WTC11 (cell line): ENCODE measurements around the gene FAM199X. TPM values are rescaled to one million over a fixed set of nuclear protein-coding genes. Genes with fewer than 3 reads are reported as not detected.

Experiments used
- ATAC-seq: fragments of 200-7000 bp; cut with Tn5 transposase; 2 replicates; pipeline ENCODE4 v1.10.0; 2021; ENCODE audit warnings: mild to moderate bottlenecking, moderate library complexity
- CTCF ChIA-PET: fragments of 300-600 bp; sonication (Branson Sonifier 250); formaldehyde crosslinking; loops from one replicate; lab custom pipeline; 2021; ENCODE audit warnings: antibody characterized with exemption; lab: Charles Lee
- POLR2A ChIA-PET: fragments of 350-600 bp; sonication (Branson Sonifier 250); formaldehyde crosslinking; loops from one replicate; lab custom pipeline; 2021; ENCODE audit warnings: antibody characterized with exemption; lab: Charles Lee
- DNase-seq: peaks from one replicate; pipeline ENCODE4 v3.0.0; 2021; ENCODE audit warnings: low spot score
- H3K27ac Mint-ChIP-seq: 2 replicates; pipeline ENCODE4 v1.8.0; 2021; ENCODE audit warnings: mixed read lengths
- H3K27me3 Mint-ChIP-seq: 2 replicates; pipeline ENCODE4 v1.8.0; 2021; ENCODE audit warnings: low read depth, mild to moderate bottlenecking, moderate library complexity, mixed read lengths
- H3K36me3 Mint-ChIP-seq: 2 replicates; pipeline ENCODE4 v1.8.0; 2021; ENCODE audit warnings: mixed read lengths
- H3K4me1 Mint-ChIP-seq: 2 replicates; pipeline ENCODE4 v1.8.0; 2022; ENCODE audit warnings: mixed read lengths
- H3K4me3 Mint-ChIP-seq: 2 replicates; pipeline ENCODE4 v1.8.0; 2021; ENCODE audit warnings: mild to moderate bottlenecking, moderate library complexity, mixed read lengths
- H3K9me3 Mint-ChIP-seq: 2 replicates; pipeline ENCODE4 v1.8.0; 2021; ENCODE audit warnings: mixed read lengths
- ATF1 ChIP-seq: sonication (generic); formaldehyde crosslinking; IDR thresholded peaks from 2 replicates; pipeline ENCODE4 v1.8.1; 2023; ENCODE audit warnings: mild to moderate bottlenecking, moderate library complexity, missing genetic modification reagents
- ETV6 ChIP-seq: sonication (generic); formaldehyde crosslinking; IDR thresholded peaks from 2 replicates; pipeline ENCODE4 v1.8.1; 2022; ENCODE audit warnings: mild to moderate bottlenecking, missing genetic modification reagents
- FOXP1 ChIP-seq: sonication (generic); formaldehyde crosslinking; IDR thresholded peaks from 2 replicates; pipeline ENCODE4 v1.8.0; 2022; ENCODE audit warnings: missing genetic modification reagents, mild to moderate bottlenecking, moderate library complexity, borderline replicate concordance
- GTF2I ChIP-seq: fragments of 250-450 bp; sonication (Bioruptor Pico); conservative IDR thresholded peaks from 2 replicates; pipeline ENCODE4 v1.4.0; 2021; ENCODE audit warnings: mild to moderate bottlenecking
- JUN ChIP-seq: sonication (generic); formaldehyde crosslinking; IDR thresholded peaks from 2 replicates; pipeline ENCODE4 v1.8.0; 2023; ENCODE audit warnings: mild to moderate bottlenecking, missing genetic modification reagents
- NFYB ChIP-seq: sonication (generic); formaldehyde crosslinking; conservative IDR thresholded peaks from 2 replicates; pipeline ENCODE4 v1.8.0; 2022; ENCODE audit warnings: low read depth, missing genetic modification reagents
- NR1H2 ChIP-seq: sonication (generic); formaldehyde crosslinking; IDR thresholded peaks from 2 replicates; pipeline ENCODE4 v1.9.0; 2021; ENCODE audit warnings: mild to moderate bottlenecking, moderate library complexity, missing genetic modification reagents
- OVOL2 ChIP-seq: fragments of 250-450 bp; sonication (Bioruptor Pico); IDR thresholded peaks from 2 replicates; pipeline ENCODE4 v1.9.0; 2021; ENCODE audit warnings: mild to moderate bottlenecking, borderline replicate concordance
- RELA ChIP-seq: sonication (generic); formaldehyde crosslinking; IDR thresholded peaks from 2 replicates; pipeline ENCODE4 v1.8.1; 2022; ENCODE audit warnings: missing genetic modification reagents, mild to moderate bottlenecking, borderline replicate concordance
- SOX15 ChIP-seq: fragments of 250-450 bp; sonication (Bioruptor Pico); IDR thresholded peaks from 2 replicates; pipeline ENCODE4 v1.9.0; 2021; ENCODE audit warnings: mild to moderate bottlenecking
- TEAD1 ChIP-seq: sonication (generic); formaldehyde crosslinking; IDR thresholded peaks from 2 replicates; pipeline ENCODE4 v1.8.0; 2022; ENCODE audit warnings: mild to moderate bottlenecking, missing genetic modification reagents
- ZNF121 ChIP-seq: sonication (generic); formaldehyde crosslinking; IDR thresholded peaks from 2 replicates; pipeline ENCODE4 v1.8.0; 2023; ENCODE audit warnings: missing genetic modification reagents
- ZNF138 ChIP-seq: sonication (generic); formaldehyde crosslinking; conservative IDR thresholded peaks from 2 replicates; pipeline ENCODE4 v1.8.1; 2022; ENCODE audit warnings: mild to moderate bottlenecking, moderate library complexity, missing genetic modification reagents
- total RNA-seq: library from RNA; stranded (reverse); gene quantifications from 3 replicates; pipeline ENCODE4 v1.2.3, GENCODE V29; 2021
- TF ChIP-seq, protein P1 (sequence below): sonication (generic); formaldehyde crosslinking; IDR thresholded peaks from 2 replicates; pipeline ENCODE4 v1.8.1; 2023; ENCODE audit warnings: mild to moderate bottlenecking, missing genetic modification reagents, borderline replicate concordance
- TF ChIP-seq, protein P2 (sequence below): fragments of 250-450 bp; sonication (Bioruptor Pico); IDR thresholded peaks from 2 replicates; pipeline ENCODE4 v2.1.2; 2022; ENCODE audit warnings: mild to moderate bottlenecking, moderate library complexity
- TF ChIP-seq, protein P3 (sequence below): sonication (generic); formaldehyde crosslinking; IDR thresholded peaks from 2 replicates; pipeline ENCODE4 v1.8.0; 2022; ENCODE audit warnings: mild to moderate bottlenecking, missing genetic modification reagents
- TF ChIP-seq, protein P4 (sequence below): sonication (generic); formaldehyde crosslinking; IDR thresholded peaks from 2 replicates; pipeline ENCODE4 v1.8.1; 2023; ENCODE audit warnings: mild to moderate bottlenecking, missing genetic modification reagents, moderate library complexity
- TF ChIP-seq, protein P5 (sequence below): sonication (generic); formaldehyde crosslinking; IDR thresholded peaks from 2 replicates; pipeline ENCODE4 v1.8.0; 2023; ENCODE audit warnings: missing genetic modification reagents, mild to moderate bottlenecking, borderline replicate concordance

Gene FAM199X
- total RNA-seq, 1 experiment from 2014 or later, result 14.5 TPM

DNA sequence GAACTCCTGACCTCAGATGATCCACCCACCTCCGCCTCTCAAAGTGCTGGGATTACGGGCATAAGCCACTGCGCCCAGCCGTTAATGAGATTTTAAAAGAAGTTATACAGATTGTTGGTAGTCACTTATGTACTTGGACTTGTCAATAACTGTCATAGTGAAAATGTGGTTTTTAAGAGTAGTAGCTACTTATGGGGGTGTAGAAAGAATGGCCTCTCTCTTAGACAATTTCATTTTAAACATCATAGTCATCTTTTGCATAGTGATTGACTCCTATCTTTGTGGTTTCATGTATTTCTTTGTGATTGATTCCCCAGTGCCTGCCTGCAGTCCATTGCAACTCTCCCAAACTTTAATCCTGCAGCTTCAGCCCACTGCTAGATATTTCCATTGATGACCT, 17.4 kb downstream of the FAM199X start:
- no peak for DNase-seq
- TF ChIP-seq NFYB (CRISPR knock-in tag), result no peak
- no peak for TF ChIP-seq SOX15
- TF ChIP-seq FOXP1, result no peak
- TF ChIP-seq, protein P1, sequence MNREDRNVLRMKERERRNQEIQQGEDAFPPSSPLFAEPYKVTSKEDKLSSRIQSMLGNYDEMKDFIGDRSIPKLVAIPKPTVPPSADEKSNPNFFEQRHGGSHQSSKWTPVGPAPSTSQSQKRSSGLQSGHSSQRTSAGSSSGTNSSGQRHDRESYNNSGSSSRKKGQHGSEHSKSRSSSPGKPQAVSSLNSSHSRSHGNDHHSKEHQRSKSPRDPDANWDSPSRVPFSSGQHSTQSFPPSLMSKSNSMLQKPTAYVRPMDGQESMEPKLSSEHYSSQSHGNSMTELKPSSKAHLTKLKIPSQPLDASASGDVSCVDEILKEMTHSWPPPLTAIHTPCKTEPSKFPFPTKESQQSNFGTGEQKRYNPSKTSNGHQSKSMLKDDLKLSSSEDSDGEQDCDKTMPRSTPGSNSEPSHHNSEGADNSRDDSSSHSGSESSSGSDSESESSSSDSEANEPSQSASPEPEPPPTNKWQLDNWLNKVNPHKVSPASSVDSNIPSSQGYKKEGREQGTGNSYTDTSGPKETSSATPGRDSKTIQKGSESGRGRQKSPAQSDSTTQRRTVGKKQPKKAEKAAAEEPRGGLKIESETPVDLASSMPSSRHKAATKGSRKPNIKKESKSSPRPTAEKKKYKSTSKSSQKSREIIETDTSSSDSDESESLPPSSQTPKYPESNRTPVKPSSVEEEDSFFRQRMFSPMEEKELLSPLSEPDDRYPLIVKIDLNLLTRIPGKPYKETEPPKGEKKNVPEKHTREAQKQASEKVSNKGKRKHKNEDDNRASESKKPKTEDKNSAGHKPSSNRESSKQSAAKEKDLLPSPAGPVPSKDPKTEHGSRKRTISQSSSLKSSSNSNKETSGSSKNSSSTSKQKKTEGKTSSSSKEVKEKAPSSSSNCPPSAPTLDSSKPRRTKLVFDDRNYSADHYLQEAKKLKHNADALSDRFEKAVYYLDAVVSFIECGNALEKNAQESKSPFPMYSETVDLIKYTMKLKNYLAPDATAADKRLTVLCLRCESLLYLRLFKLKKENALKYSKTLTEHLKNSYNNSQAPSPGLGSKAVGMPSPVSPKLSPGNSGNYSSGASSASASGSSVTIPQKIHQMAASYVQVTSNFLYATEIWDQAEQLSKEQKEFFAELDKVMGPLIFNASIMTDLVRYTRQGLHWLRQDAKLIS (CRISPR knock-in tag), result no peak
- TF ChIP-seq, protein P2, sequence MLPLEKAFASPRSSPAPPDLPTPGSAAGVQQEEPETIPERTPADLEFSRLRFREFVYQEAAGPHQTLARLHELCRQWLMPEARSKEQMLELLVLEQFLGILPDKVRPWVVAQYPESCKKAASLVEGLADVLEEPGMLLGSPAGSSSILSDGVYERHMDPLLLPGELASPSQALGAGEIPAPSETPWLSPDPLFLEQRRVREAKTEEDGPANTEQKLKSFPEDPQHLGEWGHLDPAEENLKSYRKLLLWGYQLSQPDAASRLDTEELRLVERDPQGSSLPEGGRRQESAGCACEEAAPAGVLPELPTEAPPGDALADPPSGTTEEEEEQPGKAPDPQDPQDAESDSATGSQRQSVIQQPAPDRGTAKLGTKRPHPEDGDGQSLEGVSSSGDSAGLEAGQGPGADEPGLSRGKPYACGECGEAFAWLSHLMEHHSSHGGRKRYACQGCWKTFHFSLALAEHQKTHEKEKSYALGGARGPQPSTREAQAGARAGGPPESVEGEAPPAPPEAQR (CRISPR knock-in tag), result no peak
- no peak for TF ChIP-seq ZNF121 (CRISPR knock-in tag)
- no peak for TF ChIP-seq ZNF138 (CRISPR knock-in tag)
- no peak for TF ChIP-seq ETV6 (CRISPR knock-in tag)
- no peak for TF ChIP-seq RELA (CRISPR knock-in tag)
- no peak for TF ChIP-seq JUN (CRISPR knock-in tag)
- TF ChIP-seq, protein P3, sequence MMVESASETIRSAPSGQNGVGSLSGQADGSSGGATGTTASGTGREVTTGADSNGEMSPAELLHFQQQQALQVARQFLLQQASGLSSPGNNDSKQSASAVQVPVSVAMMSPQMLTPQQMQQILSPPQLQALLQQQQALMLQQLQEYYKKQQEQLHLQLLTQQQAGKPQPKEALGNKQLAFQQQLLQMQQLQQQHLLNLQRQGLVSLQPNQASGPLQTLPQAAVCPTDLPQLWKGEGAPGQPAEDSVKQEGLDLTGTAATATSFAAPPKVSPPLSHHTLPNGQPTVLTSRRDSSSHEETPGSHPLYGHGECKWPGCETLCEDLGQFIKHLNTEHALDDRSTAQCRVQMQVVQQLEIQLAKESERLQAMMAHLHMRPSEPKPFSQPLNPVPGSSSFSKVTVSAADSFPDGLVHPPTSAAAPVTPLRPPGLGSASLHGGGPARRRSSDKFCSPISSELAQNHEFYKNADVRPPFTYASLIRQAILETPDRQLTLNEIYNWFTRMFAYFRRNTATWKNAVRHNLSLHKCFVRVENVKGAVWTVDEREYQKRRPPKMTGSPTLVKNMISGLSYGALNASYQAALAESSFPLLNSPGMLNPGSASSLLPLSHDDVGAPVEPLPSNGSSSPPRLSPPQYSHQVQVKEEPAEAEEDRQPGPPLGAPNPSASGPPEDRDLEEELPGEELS (CRISPR knock-in tag), result no peak
- no peak for TF ChIP-seq TEAD1
- TF ChIP-seq ATF1 (CRISPR knock-in tag), result no peak
- no peak for TF ChIP-seq GTF2I
- POLR2A ChIA-PET, result no interaction called here
- CTCF ChIA-PET, result no interaction called here
- Mint-ChIP-seq H3K27ac (no peak overlapping the region), H3K36me3 (peaks cover 8% of the 10 kb centered on the region), H3K27me3 (no peaks in the 10 kb centered on the region), H3K9me3 (no peaks in the 10 kb centered on the region), H3K4me3 (no peak overlapping the region), H3K4me1 (no peaks in the 10 kb centered on the region)
- ATAC-seq, result no peak

DNA sequence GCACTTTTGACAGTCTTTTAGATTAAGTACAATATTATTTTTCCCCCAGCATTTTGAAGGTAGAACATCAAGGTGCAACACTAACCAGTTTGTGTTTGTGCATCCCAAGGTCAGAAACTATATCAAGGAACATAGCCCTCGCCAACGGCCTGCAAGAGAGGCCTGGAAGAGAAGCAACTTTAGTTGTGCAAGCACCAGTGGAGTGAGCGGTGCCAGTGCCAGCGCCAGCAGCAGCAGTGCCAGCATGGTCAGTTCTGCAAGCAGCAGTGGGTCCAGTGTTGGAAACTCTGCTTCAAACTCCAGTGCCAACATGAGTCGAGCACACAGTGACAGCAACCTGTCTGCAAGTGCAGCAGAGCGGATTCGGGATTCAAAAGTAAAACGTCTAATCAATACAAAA, 21.7 kb downstream of the FAM199X start:
- H3K9me3 Mint-ChIP-seq, result no peaks in the 10 kb centered on the region
- CTCF ChIA-PET, result no interaction called here
- no peaks in the 10 kb centered on the region for H3K27me3 Mint-ChIP-seq
- H3K4me1 Mint-ChIP-seq, result no peaks in the 10 kb centered on the region
- peaks cover 19% of the 10 kb centered on the region for H3K36me3 Mint-ChIP-seq
- no peak for ATAC-seq
- no peak overlapping the region for H3K27ac Mint-ChIP-seq
- no peak for DNase-seq
- no peak overlapping the region for H3K4me3 Mint-ChIP-seq
- POLR2A ChIA-PET, result no interaction called here
- TF ChIP-seq, protein P4, sequence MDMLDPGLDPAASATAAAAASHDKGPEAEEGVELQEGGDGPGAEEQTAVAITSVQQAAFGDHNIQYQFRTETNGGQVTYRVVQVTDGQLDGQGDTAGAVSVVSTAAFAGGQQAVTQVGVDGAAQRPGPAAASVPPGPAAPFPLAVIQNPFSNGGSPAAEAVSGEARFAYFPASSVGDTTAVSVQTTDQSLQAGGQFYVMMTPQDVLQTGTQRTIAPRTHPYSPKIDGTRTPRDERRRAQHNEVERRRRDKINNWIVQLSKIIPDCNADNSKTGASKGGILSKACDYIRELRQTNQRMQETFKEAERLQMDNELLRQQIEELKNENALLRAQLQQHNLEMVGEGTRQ (CRISPR knock-in tag), result no peak
- TF ChIP-seq ZNF138 (CRISPR knock-in tag) (no peak), OVOL2 (CRISPR knock-in tag) (no peak), ZNF121 (CRISPR knock-in tag) (no peak), NR1H2 (no peak)
- TF ChIP-seq, protein P5, sequence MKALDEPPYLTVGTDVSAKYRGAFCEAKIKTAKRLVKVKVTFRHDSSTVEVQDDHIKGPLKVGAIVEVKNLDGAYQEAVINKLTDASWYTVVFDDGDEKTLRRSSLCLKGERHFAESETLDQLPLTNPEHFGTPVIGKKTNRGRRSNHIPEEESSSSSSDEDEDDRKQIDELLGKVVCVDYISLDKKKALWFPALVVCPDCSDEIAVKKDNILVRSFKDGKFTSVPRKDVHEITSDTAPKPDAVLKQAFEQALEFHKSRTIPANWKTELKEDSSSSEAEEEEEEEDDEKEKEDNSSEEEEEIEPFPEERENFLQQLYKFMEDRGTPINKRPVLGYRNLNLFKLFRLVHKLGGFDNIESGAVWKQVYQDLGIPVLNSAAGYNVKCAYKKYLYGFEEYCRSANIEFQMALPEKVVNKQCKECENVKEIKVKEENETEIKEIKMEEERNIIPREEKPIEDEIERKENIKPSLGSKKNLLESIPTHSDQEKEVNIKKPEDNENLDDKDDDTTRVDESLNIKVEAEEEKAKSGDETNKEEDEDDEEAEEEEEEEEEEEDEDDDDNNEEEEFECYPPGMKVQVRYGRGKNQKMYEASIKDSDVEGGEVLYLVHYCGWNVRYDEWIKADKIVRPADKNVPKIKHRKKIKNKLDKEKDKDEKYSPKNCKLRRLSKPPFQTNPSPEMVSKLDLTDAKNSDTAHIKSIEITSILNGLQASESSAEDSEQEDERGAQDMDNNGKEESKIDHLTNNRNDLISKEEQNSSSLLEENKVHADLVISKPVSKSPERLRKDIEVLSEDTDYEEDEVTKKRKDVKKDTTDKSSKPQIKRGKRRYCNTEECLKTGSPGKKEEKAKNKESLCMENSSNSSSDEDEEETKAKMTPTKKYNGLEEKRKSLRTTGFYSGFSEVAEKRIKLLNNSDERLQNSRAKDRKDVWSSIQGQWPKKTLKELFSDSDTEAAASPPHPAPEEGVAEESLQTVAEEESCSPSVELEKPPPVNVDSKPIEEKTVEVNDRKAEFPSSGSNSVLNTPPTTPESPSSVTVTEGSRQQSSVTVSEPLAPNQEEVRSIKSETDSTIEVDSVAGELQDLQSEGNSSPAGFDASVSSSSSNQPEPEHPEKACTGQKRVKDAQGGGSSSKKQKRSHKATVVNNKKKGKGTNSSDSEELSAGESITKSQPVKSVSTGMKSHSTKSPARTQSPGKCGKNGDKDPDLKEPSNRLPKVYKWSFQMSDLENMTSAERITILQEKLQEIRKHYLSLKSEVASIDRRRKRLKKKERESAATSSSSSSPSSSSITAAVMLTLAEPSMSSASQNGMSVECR (CRISPR knock-in tag), result no peak
- TF ChIP-seq, protein P1 (CRISPR knock-in tag), result no peak
- TF ChIP-seq, protein P2 (CRISPR knock-in tag), result no peak
